OCI-LY3 (cell line): ENCODE results near the gene GPR84.
A peak's percentile ranks its signal among the peaks of the same experiment; 100 is the strongest.

Experiments
- H2AFZ ChIP-seq: fragments of 200-600, 300-600 bp; shearing (Covaris generic); 2 replicates; pipeline ENCODE4 v1.6.0; 2014; ENCODE audit warnings: antibody characterized with exemption, low read depth, low read length
- H3K27ac ChIP-seq: fragments of 200-600, 300-600 bp; sonication (generic); 2 replicates; pipeline ENCODE4 v1.5.1; 2014; ENCODE audit warnings: mild to moderate bottlenecking, low read length, moderate library complexity, mixed read lengths
- H3K27me3 ChIP-seq: fragments of 200-600, 300-600 bp; sonication (generic); 2 replicates; pipeline ENCODE4 v1.6.1; 2014; ENCODE audit warnings: low read depth, low read length, mixed read lengths
- H3K36me3 ChIP-seq: fragments of 200-600, 300-600 bp; sonication (generic); replicated peaks from 2 replicates; pipeline ENCODE3; 2014; ENCODE audit warnings: low read depth, low read length, mixed read lengths
- H3K4me1 ChIP-seq: fragments of 300-600, 200-600 bp; sonication (generic); 2 replicates; pipeline ENCODE4 v1.6.1; 2014; ENCODE audit warnings: low read length, mixed read lengths
- H3K4me2 ChIP-seq: fragments of 200-600, 300-600 bp; sonication (generic); 2 replicates; pipeline ENCODE4 v1.6.1; 2014; ENCODE audit warnings: low read length, mixed read lengths
- H3K4me3 ChIP-seq: fragments of 300-600, 200-600 bp; sonication (generic); 2 replicates; pipeline ENCODE4 v1.5.1; 2014; ENCODE audit warnings: antibody characterized with exemption, mild to moderate bottlenecking, low read length, moderate library complexity
- H3K79me2 ChIP-seq: fragments of 300-600, 200-600 bp; shearing (Covaris generic); 2 replicates; pipeline ENCODE4 v1.6.1; 2014; ENCODE audit warnings: mild to moderate bottlenecking, low read length, mixed read lengths
- H3K9ac ChIP-seq: fragments of 300-600, 200-600 bp; shearing (Covaris generic); 2 replicates; pipeline ENCODE4 v1.6.0; 2014; ENCODE audit warnings: mild to moderate bottlenecking, low read length, moderate library complexity
- H3K9me3 ChIP-seq: fragments of 200-600, 300-600 bp; shearing (Covaris generic); 2 replicates; pipeline ENCODE4 v1.6.1; 2014; ENCODE audit warnings: low read length, mixed read lengths; ENCODE audit not compliant: insufficient read depth
- H4K20me1 ChIP-seq: fragments of 200-600, 300-600 bp; sonication (generic); 2 replicates; pipeline ENCODE4 v1.6.1; 2016; ENCODE audit warnings: low read length, mixed read lengths; ENCODE audit not compliant: insufficient read depth
- CTCF ChIP-seq: fragments of 200-600, 300-600 bp; sonication (generic); IDR thresholded peaks from 2 replicates; pipeline ENCODE4 v1.5.1; 2014; ENCODE audit warnings: antibody characterized with exemption, low read length, low read depth
- EZH2phosphoT487 ChIP-seq: fragments of 200-600 bp; shearing (Covaris generic); IDR thresholded peaks from 2 replicates; pipeline ENCODE4 v1.6.1; 2018; ENCODE audit warnings: antibody characterized with exemption, mixed run types, low read depth

Gene GPR84

GRCh38 chr12:54358945-54359761 is 5.1 kb downstream of the GPR84 start:
- no peak for TF ChIP-seq CTCF
- H3K27me3 ChIP-seq, result no peaks in the 10 kb centered on the region
- H3K79me2 ChIP-seq, result no peaks in the 10 kb centered on the region
- peaks cover 32% of the 10 kb centered on the region for H3K4me1 ChIP-seq
- peak overlapping the region; percentile 81 for H2AFZ ChIP-seq
- H3K27ac ChIP-seq, result peak overlapping the region; percentile 63
- H3K9me3 ChIP-seq, result no peaks in the 10 kb centered on the region
- H3K4me2 ChIP-seq, result peak overlapping the region; percentile 93
- H3K9ac ChIP-seq, result peak overlapping the region; percentile 95
- peak overlapping the region; percentile 91 for H3K4me3 ChIP-seq
- no peaks in the 10 kb centered on the region for H4K20me1 ChIP-seq
- H3K36me3 ChIP-seq, result no peaks in the 10 kb centered on the region

- no peak for TF ChIP-seq CTCF
- TF ChIP-seq EZH2phosphoT487, result no peak
- H3K4me1 ChIP-seq, result peaks cover 25% of the 10 kb centered on the region
- H3K79me2 ChIP-seq, result no peaks in the 10 kb centered on the region
- peak overlapping the region; percentile 95 for H3K9ac ChIP-seq
- peak overlapping the region; percentile 93 for H3K4me2 ChIP-seq
- H3K27ac ChIP-seq, result peak overlapping the region; percentile 62
- H3K4me3 ChIP-seq, result peak overlapping the region; percentile 91
- no peaks in the 10 kb centered on the region for H3K27me3 ChIP-seq
- no peaks in the 10 kb centered on the region for H3K36me3 ChIP-seq
- no peaks in the 10 kb centered on the region for H4K20me1 ChIP-seq
- H2AFZ ChIP-seq, result peak overlapping the region; percentile 81; the same call in 1 of the 2 replicates
- no peaks in the 10 kb centered on the region for H3K9me3 ChIP-seq
These were observed 5.9 kb downstream of the GPR84 start for GRCh38 chr12:54358191-54358944.

- Histone ChIP-seq H3K4me3 (peak overlapping the region; percentile 91), H3K79me2 (no peaks in the 10 kb centered on the region), H2AFZ (no peak overlapping the region), H3K27ac (no peak overlapping the region), H3K9ac (peak overlapping the region; percentile 95), H4K20me1 (no peaks in the 10 kb centered on the region), H3K9me3 (no peaks in the 10 kb centered on the region), H3K36me3 (no peaks in the 10 kb centered on the region), H3K4me2 (peak overlapping the region; percentile 93), H3K27me3 (no peaks in the 10 kb centered on the region), H3K4me1 (peaks cover 24% of the 10 kb centered on the region)
- TF ChIP-seq CTCF (peak; percentile 14; the same call in 1 of the 2 replicates), EZH2phosphoT487 (no peak)
These were observed 6.6 kb downstream of the GPR84 start for GRCh38 chr12:54357506-54358190.

GRCh38 chr12:54356951-54357356 is 7.3 kb downstream of the GPR84 start:
- H3K9ac ChIP-seq, result no peak overlapping the region
- peaks cover 24% of the 10 kb centered on the region for H3K4me1 ChIP-seq
- H3K27ac ChIP-seq, result no peak overlapping the region
- H2AFZ ChIP-seq, result no peak overlapping the region
- no peak overlapping the region for H3K4me3 ChIP-seq
- no peaks in the 10 kb centered on the region for H3K27me3 ChIP-seq
- no peak for TF ChIP-seq CTCF
- TF ChIP-seq EZH2phosphoT487, result no peak
- no peaks in the 10 kb centered on the region for H3K36me3 ChIP-seq
- no peaks in the 10 kb centered on the region for H4K20me1 ChIP-seq
- H3K9me3 ChIP-seq, result no peaks in the 10 kb centered on the region
- H3K79me2 ChIP-seq, result no peaks in the 10 kb centered on the region
- H3K4me2 ChIP-seq, result no peak overlapping the region
